SK-N-MC (cell line): ENCODE results near the gene ARHGAP32.
"Not testable (repeated sequence)": the region's sequence is repeated elsewhere in the genome, so short reads cannot be mapped to it uniquely, and the experiment has no call there.

ENCODE experiments used
- EZH2 ChIP-seq: fragments of 200-600 bp; sonication (generic); IDR thresholded peaks from one replicate; pipeline ENCODE4 v1.6.1; 2017; ENCODE audit warnings: antibody characterized with exemption
- POLR2AphosphoS5 ChIP-seq: IDR thresholded peaks from 2 replicates; pipeline ENCODE4 v1.6.1; 2012; ENCODE audit warnings: mild to moderate bottlenecking, low read depth, low read length, borderline replicate concordance

DNA sequence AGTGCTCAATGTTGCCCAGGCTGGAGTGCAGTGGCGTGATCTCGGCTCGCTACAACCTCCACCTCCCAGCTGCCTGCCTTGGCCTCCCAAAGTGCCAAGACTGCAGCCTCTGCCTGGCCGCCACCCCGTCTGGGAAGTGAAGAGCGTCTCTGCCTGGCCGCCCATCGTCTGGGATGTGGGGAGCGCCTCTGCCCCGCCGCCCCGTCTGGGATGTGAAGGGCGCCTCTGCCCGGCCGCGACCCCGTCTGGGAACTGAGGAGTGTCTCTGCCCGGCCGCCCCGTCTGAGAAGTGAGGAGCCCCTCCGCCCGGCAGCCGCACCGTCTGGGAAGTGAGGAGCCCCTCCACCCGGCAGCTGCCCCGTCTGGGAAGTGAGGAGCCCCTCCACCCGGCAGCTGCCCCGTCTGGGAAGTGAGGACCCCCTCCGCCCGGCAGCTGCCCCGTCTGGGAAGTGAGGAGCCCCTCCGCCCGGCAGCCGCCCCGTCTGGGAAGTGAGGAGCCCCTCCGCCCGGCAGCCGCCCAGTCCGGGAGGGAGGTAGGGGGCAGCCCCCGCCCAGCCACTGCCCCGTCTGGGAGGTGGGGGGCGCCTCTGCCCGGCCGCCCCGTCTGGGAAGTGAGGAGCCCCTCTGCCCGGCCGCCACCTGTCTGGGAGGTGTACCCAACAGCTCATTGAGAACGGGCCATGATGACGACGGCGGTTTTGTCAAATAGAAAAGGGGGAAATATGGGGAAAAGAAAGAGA is 63.1 kb downstream of the ARHGAP32 start:
- TF ChIP-seq POLR2AphosphoS5, EZH2: not testable (repeated sequence)
